GM10266 (cell line): Measurements from ENCODE around the gene DDRGK1.
"Not testable (repeated sequence)": the region's sequence is repeated elsewhere in the genome, so short reads cannot be mapped to it uniquely, and the experiment has no call there.

Experiments used
- DNase-seq: peaks from one replicate; pipeline ENCODE4 v3.0.0; 2012; ENCODE audit errors: extremely low spot score
- CTCF ChIP-seq: IDR thresholded peaks from 2 replicates; pipeline ENCODE4 v1.5.1; 2012; ENCODE audit warnings: mild to moderate bottlenecking, low read depth; ENCODE audit not compliant: control insufficient read depth, insufficient read depth; ENCODE audit errors: missing control alignments

The DDRGK1 gene

GRCh38 chr20:3188823-3189413 is 15.6 kb downstream of the DDRGK1 start:
- no peak for TF ChIP-seq CTCF
- DNase-seq: no peak

- not testable (repeated sequence) for DNase-seq
Measured at GRCh38 chr20:3187861-3188260, 16.6 kb downstream of the DDRGK1 start.

GRCh38 chr20:3183896-3184612 is 20.4 kb downstream of the DDRGK1 start:
- no peak for TF ChIP-seq CTCF
- no peak for DNase-seq

GRCh38 chr20:3182429-3182828 is 22.1 kb downstream of the DDRGK1 start:
- DNase-seq: not testable (repeated sequence)

GRCh38 chr20:3181270-3181669 is 23.2 kb downstream of the DDRGK1 start:
- no peak for DNase-seq
- TF ChIP-seq CTCF: no peak

- no peak for DNase-seq
- no peak for TF ChIP-seq CTCF
Measured at GRCh38 chr20:3180319-3180718, 24.2 kb downstream of the DDRGK1 start.

- no peak for DNase-seq
- TF ChIP-seq CTCF: no peak
Measured at GRCh38 chr20:3177746-3178485, 26.6 kb downstream of the DDRGK1 start.

GRCh38 chr20:3175270-3175669 is 29.2 kb downstream of the DDRGK1 start:
- TF ChIP-seq CTCF: no peak
- no peak for DNase-seq
